Measurements from ENCODE around the gene EMC10.

Gene EMC10

DNA sequence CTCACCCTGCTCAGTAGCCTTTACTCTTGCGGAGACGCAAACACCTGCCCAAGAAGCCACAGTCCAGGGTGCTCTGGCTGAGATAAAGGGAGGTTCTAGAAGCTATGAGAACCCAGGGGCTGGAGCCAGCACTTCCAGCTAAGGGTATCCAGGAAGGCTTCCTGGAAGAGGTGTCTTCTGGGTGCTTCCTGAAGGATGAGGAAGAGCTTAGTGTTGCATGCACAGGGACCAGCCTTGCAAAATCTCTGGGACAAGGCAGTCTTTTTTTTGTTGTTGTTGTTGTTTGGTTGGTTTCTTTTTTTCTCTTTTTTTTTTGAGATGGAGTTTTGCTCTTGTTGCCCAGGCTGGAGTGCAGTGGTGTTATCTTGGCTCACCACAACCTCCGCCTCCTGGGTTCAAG lies 23.1 kb upstream of the EMC10 start:
- H3K27ac ChIP-seq (ENCODE audit: low read length) = no peak overlapping the region
- no peak overlapping the region for H3K9ac ChIP-seq (ENCODE audit: low read length in 2 of 2)
- peaks cover 5 to 14% of the 10 kb centered on the region in 2 donors for H3K27me3 ChIP-seq (ENCODE audit: control insufficient read depth in 1 of 2, insufficient read depth in 2 of 2, low read length in 2 of 2)
- H3K4me1 ChIP-seq (ENCODE audit: control insufficient read depth, insufficient read depth, low read length) = no peaks in the 10 kb centered on the region
- H3K9me3 ChIP-seq (ENCODE audit: control insufficient read depth in 2 of 2, low read length in 2 of 2) = no peaks in the 10 kb centered on the region
- no peaks in the 10 kb centered on the region for H3K36me3 ChIP-seq (ENCODE audit: control insufficient read depth in 2 of 2, insufficient read depth in 2 of 2, low read length in 2 of 2)
- no peak overlapping the region for H3K4me3 ChIP-seq (ENCODE audit: low read length in 2 of 2)

- peaks cover 13 to 17% of the 10 kb centered on the region in 2 donors for H3K27me3 ChIP-seq (ENCODE audit: control insufficient read depth in 1 of 2, insufficient read depth in 2 of 2, low read length in 2 of 2)
- no peak overlapping the region for H3K27ac ChIP-seq (ENCODE audit: low read length)
- no peaks in the 10 kb centered on the region for H3K4me1 ChIP-seq (ENCODE audit: control insufficient read depth, insufficient read depth, low read length)
Measured at GRCh38 chr19:50455992-50456391, 20.3 kb upstream of the EMC10 start.

DNA sequence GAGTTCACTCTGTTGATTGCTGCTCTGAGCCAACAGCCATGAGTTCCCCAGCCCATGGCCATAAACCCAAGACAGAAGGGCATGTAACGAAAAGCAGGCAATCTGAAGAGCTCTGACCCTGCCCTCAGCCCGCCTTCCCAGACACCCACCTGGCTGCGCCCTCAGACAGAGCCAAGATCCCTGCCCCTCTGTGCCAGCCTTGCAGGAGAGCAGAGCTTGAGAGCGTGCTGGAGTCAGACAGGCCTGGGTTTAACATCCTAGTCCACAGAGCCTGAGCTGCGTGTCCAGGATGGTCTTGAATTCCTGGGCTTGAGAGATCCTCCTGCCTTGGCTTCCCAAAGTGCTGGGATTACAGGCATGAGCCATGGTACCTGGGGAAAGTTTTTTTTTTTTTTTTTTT lies 19.0 kb upstream of the EMC10 start:
- Histone ChIP-seq H3K27me3 (ENCODE audit: control insufficient read depth in 1 of 2, insufficient read depth in 2 of 2, low read length in 2 of 2) (peaks cover 21% of the 10 kb centered on the region in 2 donors), H3K27ac (ENCODE audit: low read length) (no peak overlapping the region), H3K9ac (ENCODE audit: low read length in 2 of 2) (no peak overlapping the region), H3K4me1 (ENCODE audit: control insufficient read depth, insufficient read depth, low read length) (no peaks in the 10 kb centered on the region), H3K36me3 (ENCODE audit: control insufficient read depth in 2 of 2, insufficient read depth in 2 of 2, low read length in 2 of 2) (no peaks in the 10 kb centered on the region), H3K9me3 (ENCODE audit: control insufficient read depth in 2 of 2, low read length in 2 of 2) (no peaks in the 10 kb centered on the region), H3K4me3 (ENCODE audit: low read length in 2 of 2) (no peak overlapping the region)

More at GRCh38 chr19:50455992-50456391, 20.3 kb upstream of the EMC10 start:
- Histone ChIP-seq H3K36me3 (ENCODE audit: control insufficient read depth in 2 of 2, insufficient read depth in 2 of 2, low read length in 2 of 2) (no peaks in the 10 kb centered on the region), H3K9me3 (ENCODE audit: control insufficient read depth in 2 of 2, low read length in 2 of 2) (no peaks in the 10 kb centered on the region), H3K9ac (ENCODE audit: low read length in 2 of 2) (no peak overlapping the region), H3K4me3 (ENCODE audit: low read length in 2 of 2) (no peak overlapping the region)

- H3K27me3 ChIP-seq (ENCODE audit: control insufficient read depth in 1 of 2, insufficient read depth in 2 of 2, low read length in 2 of 2) = peaks cover 21% of the 10 kb centered on the region in 2 donors
- no peaks in the 10 kb centered on the region for H3K36me3 ChIP-seq (ENCODE audit: control insufficient read depth in 2 of 2, insufficient read depth in 2 of 2, low read length in 2 of 2)
- no peaks in the 10 kb centered on the region for H3K9me3 ChIP-seq (ENCODE audit: control insufficient read depth in 2 of 2, low read length in 2 of 2)
- H3K4me3 ChIP-seq (ENCODE audit: low read length in 2 of 2) = no peak overlapping the region
- no peak overlapping the region for H3K27ac ChIP-seq (ENCODE audit: low read length)
- no peak overlapping the region for H3K9ac ChIP-seq (ENCODE audit: low read length in 2 of 2)
- H3K4me1 ChIP-seq (ENCODE audit: control insufficient read depth, insufficient read depth, low read length) = no peaks in the 10 kb centered on the region
Measured at GRCh38 chr19:50458396-50459066, 17.8 kb upstream of the EMC10 start.

DNA sequence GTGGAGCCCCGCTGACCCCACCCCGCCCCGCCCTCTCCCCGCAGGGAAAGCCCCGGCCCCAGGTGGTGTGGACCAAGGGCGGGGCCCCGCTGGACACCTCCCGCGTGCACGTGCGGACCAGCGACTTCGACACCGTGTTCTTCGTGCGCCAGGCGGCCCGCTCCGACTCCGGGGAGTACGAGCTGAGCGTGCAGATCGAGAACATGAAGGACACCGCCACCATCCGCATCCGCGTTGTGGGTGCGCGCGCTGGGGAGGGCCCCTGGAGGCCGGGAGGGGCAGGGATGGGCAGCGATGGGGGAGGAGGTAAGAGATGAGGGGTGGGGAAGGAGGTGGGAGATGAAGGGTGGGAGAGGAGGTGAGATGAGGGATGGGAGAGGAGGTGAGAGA lies 17.2 kb upstream of the EMC10 start:
- Histone ChIP-seq H3K27ac (ENCODE audit: low read length) (no peak overlapping the region), H3K9me3 (ENCODE audit: control insufficient read depth in 2 of 2, low read length in 2 of 2) (no peaks in the 10 kb centered on the region), H3K27me3 (ENCODE audit: control insufficient read depth in 1 of 2, insufficient read depth in 2 of 2, low read length in 2 of 2) (peaks cover 21% of the 10 kb centered on the region in 2 donors), H3K9ac (ENCODE audit: low read length in 2 of 2) (no peak overlapping the region), H3K36me3 (ENCODE audit: control insufficient read depth in 2 of 2, insufficient read depth in 2 of 2, low read length in 2 of 2) (no peaks in the 10 kb centered on the region), H3K4me3 (ENCODE audit: low read length in 2 of 2) (no peak overlapping the region), H3K4me1 (ENCODE audit: control insufficient read depth, insufficient read depth, low read length) (no peaks in the 10 kb centered on the region)

GRCh38 chr19:50459638-50460037 lies 16.7 kb upstream of the EMC10 start:
- Histone ChIP-seq H3K4me1 (ENCODE audit: control insufficient read depth, insufficient read depth, low read length) (no peaks in the 10 kb centered on the region), H3K9ac (ENCODE audit: low read length in 2 of 2) (no peak overlapping the region), H3K36me3 (ENCODE audit: control insufficient read depth in 2 of 2, insufficient read depth in 2 of 2, low read length in 2 of 2) (no peaks in the 10 kb centered on the region), H3K27me3 (ENCODE audit: control insufficient read depth in 1 of 2, insufficient read depth in 2 of 2, low read length in 2 of 2) (peaks cover 21% of the 10 kb centered on the region in 2 donors), H3K4me3 (ENCODE audit: low read length in 2 of 2) (no peak overlapping the region), H3K9me3 (ENCODE audit: control insufficient read depth in 2 of 2, low read length in 2 of 2) (no peaks in the 10 kb centered on the region), H3K27ac (ENCODE audit: low read length) (no peak overlapping the region)

- no peak overlapping the region for H3K9ac ChIP-seq (ENCODE audit: low read length in 2 of 2)
- H3K9me3 ChIP-seq (ENCODE audit: control insufficient read depth in 2 of 2, low read length in 2 of 2) = no peaks in the 10 kb centered on the region
- peaks cover 21% of the 10 kb centered on the region in 2 donors for H3K27me3 ChIP-seq (ENCODE audit: control insufficient read depth in 1 of 2, insufficient read depth in 2 of 2, low read length in 2 of 2)
- H3K27ac ChIP-seq (ENCODE audit: low read length) = no peak overlapping the region
- H3K36me3 ChIP-seq (ENCODE audit: control insufficient read depth in 2 of 2, insufficient read depth in 2 of 2, low read length in 2 of 2) = no peaks in the 10 kb centered on the region
- no peaks in the 10 kb centered on the region for H3K4me1 ChIP-seq (ENCODE audit: control insufficient read depth, insufficient read depth, low read length)
- H3K4me3 ChIP-seq (ENCODE audit: low read length in 2 of 2) = no peak overlapping the region
Measured at GRCh38 chr19:50460161-50460765, 16.0 kb upstream of the EMC10 start.

GRCh38 chr19:50461066-50461875 lies 15.0 kb upstream of the EMC10 start:
- Histone ChIP-seq H3K4me1 (ENCODE audit: control insufficient read depth, insufficient read depth, low read length) (no peaks in the 10 kb centered on the region), H3K27me3 (ENCODE audit: control insufficient read depth in 1 of 2, insufficient read depth in 2 of 2, low read length in 2 of 2) (peaks cover 21 to 22% of the 10 kb centered on the region in 2 donors), H3K4me3 (ENCODE audit: low read length in 2 of 2) (no peak overlapping the region), H3K9me3 (ENCODE audit: control insufficient read depth in 2 of 2, low read length in 2 of 2) (no peaks in the 10 kb centered on the region), H3K9ac (ENCODE audit: low read length in 2 of 2) (no peak overlapping the region), H3K36me3 (ENCODE audit: control insufficient read depth in 2 of 2, insufficient read depth in 2 of 2, low read length in 2 of 2) (no peaks in the 10 kb centered on the region), H3K27ac (ENCODE audit: low read length) (no peak overlapping the region)

- Histone ChIP-seq H3K27ac (ENCODE audit: low read length) (no peak overlapping the region), H3K9me3 (ENCODE audit: control insufficient read depth in 2 of 2, low read length in 2 of 2) (no peaks in the 10 kb centered on the region), H3K4me1 (ENCODE audit: control insufficient read depth, insufficient read depth, low read length) (no peaks in the 10 kb centered on the region), H3K9ac (ENCODE audit: low read length in 2 of 2) (no peak overlapping the region), H3K36me3 (ENCODE audit: control insufficient read depth in 2 of 2, insufficient read depth in 2 of 2, low read length in 2 of 2) (no peaks in the 10 kb centered on the region), H3K4me3 (ENCODE audit: low read length in 2 of 2) (no peak overlapping the region), H3K27me3 (ENCODE audit: control insufficient read depth in 1 of 2, insufficient read depth in 2 of 2, low read length in 2 of 2) (peaks cover 21% of the 10 kb centered on the region in 2 donors)
Measured at GRCh38 chr19:50462970-50463369, 13.3 kb upstream of the EMC10 start.

GRCh38 chr19:50464348-50464747 lies 12.0 kb upstream of the EMC10 start:
- no peak overlapping the region for H3K4me3 ChIP-seq (ENCODE audit: low read length in 2 of 2)
- H3K4me1 ChIP-seq (ENCODE audit: control insufficient read depth, insufficient read depth, low read length) = no peaks in the 10 kb centered on the region
- H3K9me3 ChIP-seq (ENCODE audit: control insufficient read depth in 2 of 2, low read length in 2 of 2) = no peaks in the 10 kb centered on the region
- peaks cover 11 to 21% of the 10 kb centered on the region in 2 donors for H3K27me3 ChIP-seq (ENCODE audit: control insufficient read depth in 1 of 2, insufficient read depth in 2 of 2, low read length in 2 of 2)
- no peak overlapping the region for H3K9ac ChIP-seq (ENCODE audit: low read length in 2 of 2)
- H3K27ac ChIP-seq (ENCODE audit: low read length) = no peak overlapping the region
- no peaks in the 10 kb centered on the region for H3K36me3 ChIP-seq (ENCODE audit: control insufficient read depth in 2 of 2, insufficient read depth in 2 of 2, low read length in 2 of 2)
